Left lung (tissue), 10 donors: ENCODE measurements around the gene KYNU. TPM values are rescaled to one million over a fixed set of nuclear protein-coding genes. Genes with fewer than 3 reads are reported as not detected.

ENCODE experiments used
- ATAC-seq: fragments of 200-7000 bp; cut with Tn5 transposase; one replicate; pipeline ENCODE4 v1.9.1; 2020; ENCODE audit warnings: moderate library complexity
- DNase-seq, 4 donors: peaks; one replicate each; pipeline ENCODE4 v3.0.0-alpha.2; 2013 to 2020
- H3K27ac ChIP-seq, 2 donors: fragments of 200-600 bp; sonication (generic) in 1 of 2; one replicate each; pipeline versions ENCODE4 v1.5.0 to v1.8.0; 2020 to 2021
- H3K27me3 ChIP-seq, 2 donors: fragments of 200-600 bp; sonication (generic) in 1 of 2; one replicate each; pipeline versions ENCODE4 v1.5.0 to v1.8.0; 2020 to 2021
- H3K36me3 ChIP-seq, 2 donors: fragments of 200-600 bp; sonication (generic) in 1 of 2; one replicate each; pipeline versions ENCODE4 v1.5.0 to v1.8.0; 2020 to 2021
- H3K4me1 ChIP-seq, 2 donors: fragments of 200-600 bp; one replicate each; pipeline ENCODE4 v1.8.0; 2021
- H3K4me3 ChIP-seq, 2 donors: fragments of 200-600 bp; sonication (generic) in 1 of 2; one replicate each; pipeline versions ENCODE4 v1.5.0 to v1.8.0; 2020 to 2021; ENCODE audit warnings: mild to moderate bottlenecking in 1 of 2
- H3K9me3 ChIP-seq, 2 donors: fragments of 200-600 bp; sonication (generic) in 1 of 2; one replicate each; pipeline versions ENCODE4 v1.5.0 to v1.8.0; 2020 to 2021
- CTCF ChIP-seq, 2 donors: fragments of 200-600 bp; sonication (generic) in 1 of 2; IDR thresholded peaks; one replicate each; pipeline versions ENCODE4 v1.5.0 to v1.8.0; 2021; ENCODE audit warnings: antibody characterized with exemption in 2 of 2
- intact Hi-C, 2 donors: fragments of 100-400 bp; cut with DNase I; formaldehyde crosslinking; loops; one replicate each; pipeline versions ENCODE4 v1.11.2 to v1.14.2; 2022
- polyA plus RNA-seq, 6 donors: library from polyadenylated mRNA; unstranded; fragments of 120-200 nt; gene quantifications; one replicate each; pipeline ENCODE4 v1.2.1, GENCODE V29; 2013; ENCODE audit not compliant: insufficient read length in 6 of 6
- total RNA-seq, 2 donors: library from RNA; stranded (reverse); fragmentation: NEBNext Ultra II Directional; extraction: Animal tissue kit (Norgen Biotek cat#: 25700); gene quantifications; one replicate each; pipeline ENCODE4 v1.2.1, GENCODE V29; 2021
- donor health status: DM: no; HTN: yes; CAD: no.
- donor health status: DM: no; HTN: no; CAD: no.

KYNU gene
- total and polyA plus RNA-seq, 8 donors, result 0.72 to 29.7 (median 0.84) TPM

GRCh38 chr2:143015656-143016055, 138.2 kb downstream of the KYNU start:
- ATAC-seq, result no peak
- TF ChIP-seq CTCF (IDR thresholded peaks at IDR 0.05), result no peak
- H3K4me3 ChIP-seq, result no peak overlapping the region
- no peaks in the 10 kb centered on the region for H3K9me3 ChIP-seq
- H3K27ac ChIP-seq, result no peak overlapping the region
- H3K27me3 ChIP-seq, result no peaks in the 10 kb centered on the region
- H3K36me3 ChIP-seq, result no peaks in the 10 kb centered on the region
- no peaks in the 10 kb centered on the region for H3K4me1 ChIP-seq
- intact Hi-C loops, result no loop called here
- peak in 1 of 4 donors; percentile 26 for DNase-seq

GRCh38 chr2:143026411-143027054, 149.1 kb downstream of the KYNU start:
- intact Hi-C loops, result no loop called here
- no peak overlapping the region for H3K27ac ChIP-seq
- peaks cover 0 to 3% of the 10 kb centered on the region in 2 donors for H3K36me3 ChIP-seq
- TF ChIP-seq CTCF (IDR thresholded peaks at IDR 0.05), result no peak
- H3K4me3 ChIP-seq, result no peak overlapping the region
- DNase-seq (peak in 3 of 4 donors; percentile 30 to 58 (median 41)), ATAC-seq (peak; percentile 67)
- H3K9me3 ChIP-seq, result no peaks in the 10 kb centered on the region
- H3K4me1 ChIP-seq, result peaks cover 0 to 9% of the 10 kb centered on the region in 2 donors
- H3K27me3 ChIP-seq, result peaks cover 4 to 10% of the 10 kb centered on the region in 2 donors

- H3K27me3 ChIP-seq, result peaks cover 4 to 10% of the 10 kb centered on the region in 2 donors
- H3K4me1 ChIP-seq, result peaks cover 0 to 9% of the 10 kb centered on the region in 2 donors
- no peak for DNase-seq
- H3K4me3 ChIP-seq, result no peak overlapping the region
- TF ChIP-seq CTCF (IDR thresholded peaks at IDR 0.05), result no peak
- intact Hi-C loops, result no loop called here
- no peak overlapping the region for H3K27ac ChIP-seq
- no peak for ATAC-seq
- no peaks in the 10 kb centered on the region for H3K9me3 ChIP-seq
- H3K36me3 ChIP-seq, result peaks cover 0 to 3% of the 10 kb centered on the region in 2 donors
Measured at GRCh38 chr2:143029141-143029540, 151.7 kb downstream of the KYNU start.

- Histone ChIP-seq H3K27ac (no peak overlapping the region), H3K27me3 (peaks cover 4 to 10% of the 10 kb centered on the region in 2 donors), H3K4me3 (no peak overlapping the region), H3K36me3 (peaks cover 0 to 3% of the 10 kb centered on the region in 2 donors), H3K9me3 (no peaks in the 10 kb centered on the region), H3K4me1 (peaks cover 0 to 9% of the 10 kb centered on the region in 2 donors)
- no peak for DNase-seq
- TF ChIP-seq CTCF (IDR thresholded peaks at IDR 0.05), result no peak
- peak; percentile 30 for ATAC-seq
- intact Hi-C loops, result no loop called here
Measured at GRCh38 chr2:143030127-143030526, 152.7 kb downstream of the KYNU start.

- H3K27me3 ChIP-seq, result no peaks in the 10 kb centered on the region
- H3K4me3 ChIP-seq, result no peak overlapping the region
- peak; percentile 87 to 99 for TF ChIP-seq CTCF (IDR thresholded peaks at IDR 0.05)
- no peaks in the 10 kb centered on the region for H3K9me3 ChIP-seq
- intact Hi-C loops, result no loop called here
- DNase-seq, result peak in 2 of 4 donors; percentile 73 to 85
- H3K27ac ChIP-seq, result no peak overlapping the region
- no peaks in the 10 kb centered on the region for H3K36me3 ChIP-seq
- peaks cover 0 to 6% of the 10 kb centered on the region in 2 donors for H3K4me1 ChIP-seq
- ATAC-seq, result peak; percentile 99
Measured at GRCh38 chr2:143034292-143035074, 157.0 kb downstream of the KYNU start.
